ENCODE data around the gene KDM8.

DNA sequence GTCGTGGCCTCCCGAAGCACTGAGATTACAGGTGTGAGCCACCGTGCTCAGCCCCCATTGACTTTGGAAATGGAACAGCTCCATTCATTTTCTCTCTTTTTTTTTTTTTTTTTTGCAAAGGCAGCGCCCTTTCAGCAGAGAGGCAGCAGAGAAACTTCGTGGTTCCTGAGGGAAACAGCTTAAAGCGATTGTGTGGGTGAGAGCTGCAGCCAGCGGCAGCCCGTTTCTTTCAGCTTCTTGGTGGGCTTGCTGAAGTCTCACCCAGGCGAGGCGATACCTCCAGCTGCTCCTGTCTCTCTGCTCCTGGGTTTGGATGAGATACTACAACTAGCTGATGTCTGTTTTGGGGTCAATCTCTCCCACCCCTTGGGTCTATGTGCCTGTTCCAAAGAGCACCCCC is 7.7 kb downstream of the KDM8 start:
- TF ChIP-seq, protein P1, sequence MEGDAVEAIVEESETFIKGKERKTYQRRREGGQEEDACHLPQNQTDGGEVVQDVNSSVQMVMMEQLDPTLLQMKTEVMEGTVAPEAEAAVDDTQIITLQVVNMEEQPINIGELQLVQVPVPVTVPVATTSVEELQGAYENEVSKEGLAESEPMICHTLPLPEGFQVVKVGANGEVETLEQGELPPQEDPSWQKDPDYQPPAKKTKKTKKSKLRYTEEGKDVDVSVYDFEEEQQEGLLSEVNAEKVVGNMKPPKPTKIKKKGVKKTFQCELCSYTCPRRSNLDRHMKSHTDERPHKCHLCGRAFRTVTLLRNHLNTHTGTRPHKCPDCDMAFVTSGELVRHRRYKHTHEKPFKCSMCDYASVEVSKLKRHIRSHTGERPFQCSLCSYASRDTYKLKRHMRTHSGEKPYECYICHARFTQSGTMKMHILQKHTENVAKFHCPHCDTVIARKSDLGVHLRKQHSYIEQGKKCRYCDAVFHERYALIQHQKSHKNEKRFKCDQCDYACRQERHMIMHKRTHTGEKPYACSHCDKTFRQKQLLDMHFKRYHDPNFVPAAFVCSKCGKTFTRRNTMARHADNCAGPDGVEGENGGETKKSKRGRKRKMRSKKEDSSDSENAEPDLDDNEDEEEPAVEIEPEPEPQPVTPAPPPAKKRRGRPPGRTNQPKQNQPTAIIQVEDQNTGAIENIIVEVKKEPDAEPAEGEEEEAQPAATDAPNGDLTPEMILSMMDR (IDR thresholded peaks at IDR 0.05): no peak
- no peak for TF ChIP-seq POLR2A (IDR thresholded peaks at IDR 0.05)
